Measurements from ENCODE around the gene DUS1L. TPM values are rescaled to one million over a fixed set of nuclear protein-coding genes. Genes with fewer than 3 reads are reported as not detected.

The DUS1L gene
- total and polyA plus RNA-seq, 2 donors (not counting 1 experiment from before 2014, with no cell fraction given): 109 to 241 TPM

GRCh38 chr17:82063424-82064415 is 1.9 kb downstream of the DUS1L start:
- no peak for ATAC-seq (ENCODE audit: low read depth)
- Histone ChIP-seq H3K27ac (ENCODE audit: low read length in 2 of 2) (no peak overlapping the region), H3K4me3 (ENCODE audit: control extremely low read depth in 1 of 5, extremely low read depth in 1 of 5, insufficient read depth in 1 of 5, low read depth in 2 of 5, low read length in 4 of 5) (peak overlapping the region in 1 of 5 experiments; percentile 76), H3K4me1 (ENCODE audit: control insufficient read depth in 2 of 2, insufficient read depth in 2 of 2, low read length in 2 of 2) (peaks cover 16 to 26% of the 10 kb centered on the region in 2 donors), H3K36me3 (replicated peaks in 1 of 2; ENCODE audit: control extremely low read depth in 1 of 2, control insufficient read depth in 1 of 2, extremely low read depth in 1 of 2, insufficient read depth in 2 of 2, low read length in 1 of 2) (peaks cover 0 to 29% of the 10 kb centered on the region in 2 experiments), H3K79me2 (ENCODE audit: control insufficient read depth, insufficient read depth, low read length) (peaks cover 12% of the 10 kb centered on the region), H3K9ac (ENCODE audit: low read length) (no peak overlapping the region), H3K9me3 (ENCODE audit: control extremely low read depth in 1 of 3, control insufficient read depth in 2 of 3, insufficient read depth in 1 of 3, low read length in 2 of 3) (no peaks in the 10 kb centered on the region), H3K4me2 (replicated peaks; ENCODE audit: low read depth, low read length, poor library complexity, severe bottlenecking) (peak overlapping the region; percentile 85), H3K27me3 (replicated peaks in 1 of 4; ENCODE audit: control extremely low read depth in 1 of 4, control insufficient read depth in 3 of 4, insufficient read depth in 4 of 4, low read length in 3 of 4) (no peaks in the 10 kb centered on the region), H2AFZ (ENCODE audit: insufficient read depth, low read depth, low read length, poor library complexity, severe bottlenecking) (no peak overlapping the region), H4K20me1 (ENCODE audit: control insufficient read depth, insufficient read depth, low read length, poor library complexity, severe bottlenecking) (peaks cover 8% of the 10 kb centered on the region)
- Mint-ChIP-seq H3K9me3 (ENCODE audit: insufficient read depth) (no peaks in the 10 kb centered on the region), H3K4me1 (peaks cover 15% of the 10 kb centered on the region), H3K27ac (peak overlapping the region; percentile 53), H3K27me3 (no peaks in the 10 kb centered on the region), H3K4me3 (peak overlapping the region; percentile 69)
- intact Hi-C loops (cut with micrococcal nuclease): no loop called here
- POLR2A ChIA-PET: interaction anchor here (0.6 kb wide), 1 partner anchor 11 kb away, joined by 3 read pairs; no protein-coding TSS in a partner anchor
- TF ChIP-seq CTCF (IDR thresholded peaks at IDR 0.05) (no peak), EZH2 (IDR thresholded peaks at IDR 0.05; ENCODE audit: borderline replicate concordance, insufficient read depth, low read depth, low read length, poor library complexity, severe bottlenecking) (no peak)
- 94% methylated on average over 18 of the region's 20 CpGs for WGBS (ENCODE audit: insufficient coverage)
- CTCF ChIA-PET: interaction anchor here (1.1 kb wide), 1 partner anchor 26 kb away, joined by 4 read pairs; the partner anchor contains the start of gene DCXR
- DNase-seq: no peak

- ChIA-PET POLR2A (no interaction called here), CTCF (no interaction called here)
- H3K4me2 ChIP-seq (replicated peaks; ENCODE audit: low read depth, low read length, poor library complexity, severe bottlenecking): no peak overlapping the region
- H2AFZ ChIP-seq (ENCODE audit: insufficient read depth, low read depth, low read length, poor library complexity, severe bottlenecking): no peak overlapping the region
- no peak overlapping the region for H3K4me3 ChIP-seq (ENCODE audit: control extremely low read depth in 1 of 5, extremely low read depth in 1 of 5, insufficient read depth in 1 of 5, low read depth in 2 of 5, low read length in 4 of 5)
- H3K27me3 Mint-ChIP-seq: no peaks in the 10 kb centered on the region
- no peak overlapping the region for H3K4me3 Mint-ChIP-seq
- peaks cover 0 to 32% of the 10 kb centered on the region in 2 experiments for H3K36me3 ChIP-seq (replicated peaks in 1 of 2; ENCODE audit: control extremely low read depth in 1 of 2, control insufficient read depth in 1 of 2, extremely low read depth in 1 of 2, insufficient read depth in 2 of 2, low read length in 1 of 2)
- peaks cover 12% of the 10 kb centered on the region for H3K79me2 ChIP-seq (ENCODE audit: control insufficient read depth, insufficient read depth, low read length)
- H4K20me1 ChIP-seq (ENCODE audit: control insufficient read depth, insufficient read depth, low read length, poor library complexity, severe bottlenecking): peaks cover 8% of the 10 kb centered on the region
- H3K4me1 Mint-ChIP-seq: peaks cover 15% of the 10 kb centered on the region
- no peak overlapping the region for H3K27ac Mint-ChIP-seq
- no peak overlapping the region for H3K27ac ChIP-seq (ENCODE audit: low read length in 2 of 2)
- H3K9me3 ChIP-seq (ENCODE audit: control extremely low read depth in 1 of 3, control insufficient read depth in 2 of 3, insufficient read depth in 1 of 3, low read length in 2 of 3): no peaks in the 10 kb centered on the region
- intact Hi-C loops (cut with micrococcal nuclease): no loop called here
- no peaks in the 10 kb centered on the region for H3K27me3 ChIP-seq (replicated peaks in 1 of 4; ENCODE audit: control extremely low read depth in 1 of 4, control insufficient read depth in 3 of 4, insufficient read depth in 4 of 4, low read length in 3 of 4)
- DNase-seq (no peak), ATAC-seq (ENCODE audit: low read depth) (no peak)
- no peak for TF ChIP-seq EZH2 (IDR thresholded peaks at IDR 0.05; ENCODE audit: borderline replicate concordance, insufficient read depth, low read depth, low read length, poor library complexity, severe bottlenecking)
- TF ChIP-seq CTCF (IDR thresholded peaks at IDR 0.05): no peak
- H3K9ac ChIP-seq (ENCODE audit: low read length): no peak overlapping the region
- peaks cover 16 to 26% of the 10 kb centered on the region in 2 donors for H3K4me1 ChIP-seq (ENCODE audit: control insufficient read depth in 2 of 2, insufficient read depth in 2 of 2, low read length in 2 of 2)
- WGBS (ENCODE audit: insufficient coverage): 96% methylated on average over 8 of the region's 9 CpGs
- H3K9me3 Mint-ChIP-seq (ENCODE audit: insufficient read depth): no peaks in the 10 kb centered on the region
These were observed 2.6 kb downstream of the DUS1L start for GRCh38 chr17:82062984-82063368.
